Hindlimb muscle (tissue), 1 donor: Measurements from ENCODE around the gene IDH3B. TPM values are rescaled to one million over a fixed set of nuclear protein-coding genes. Genes with fewer than 3 reads are reported as not detected.
"Not testable (repeated sequence)": the region's sequence is repeated elsewhere in the genome, so short reads cannot be mapped to it uniquely, and the experiment has no call there.

Experiments used
- DNase-seq: peaks from one replicate; pipeline ENCODE4 v3.0.0-alpha.2; 2013
- polyA plus RNA-seq: library from polyadenylated mRNA; unstranded; fragments of 120-200 nt; gene quantifications from one replicate; pipeline ENCODE4 v1.2.1, GENCODE V29; 2013; ENCODE audit not compliant: insufficient read length

Gene IDH3B
- polyA plus RNA-seq, 1 donor, result 105 TPM

GRCh38 chr20:2694519-2694918 is 30.5 kb upstream of the IDH3B start:
- no peak for DNase-seq

GRCh38 chr20:2694008-2694471 is 30.0 kb upstream of the IDH3B start:
- DNase-seq, result peak; percentile 25

GRCh38 chr20:2693286-2694007 is 29.4 kb upstream of the IDH3B start:
- DNase-seq, result peak; percentile 40

GRCh38 chr20:2692886-2693285 is 28.9 kb upstream of the IDH3B start:
- DNase-seq, result no peak

GRCh38 chr20:2692036-2692885 is 28.2 kb upstream of the IDH3B start, which contains the start of gene EBF4:
TSS of gene EBF4 (plus strand) at chr20:2692780. CDS start at chr20:2693646, 866 bp downstream.
- peak; percentile 45 for DNase-seq

GRCh38 chr20:2691663-2692035 is 27.6 kb upstream of the IDH3B start:
- DNase-seq, result no peak

GRCh38 chr20:2691127-2691526 is 27.1 kb upstream of the IDH3B start:
- DNase-seq, result no peak

GRCh38 chr20:2690718-2691117 is 26.7 kb upstream of the IDH3B start:
- no peak for DNase-seq

GRCh38 chr20:2690213-2690612 is 26.2 kb upstream of the IDH3B start:
- DNase-seq, result no peak

- peak; percentile 15 for DNase-seq
Observed at GRCh38 chr20:2688041-2688591, 24.1 kb upstream of the IDH3B start.

GRCh38 chr20:2687514-2687913 is 23.5 kb upstream of the IDH3B start:
- no peak for DNase-seq

- not testable (repeated sequence) for DNase-seq
Observed at GRCh38 chr20:2684817-2685216, 20.8 kb upstream of the IDH3B start.

- DNase-seq, result not testable (repeated sequence)
Observed at GRCh38 chr20:2682040-2682439, 18.0 kb upstream of the IDH3B start.

- no peak for DNase-seq
Observed at GRCh38 chr20:2680046-2680445, 16.0 kb upstream of the IDH3B start.

- no peak for DNase-seq
Observed at GRCh38 chr20:2673453-2673852, 9.4 kb upstream of the IDH3B start.

GRCh38 chr20:2672446-2672845 is 8.4 kb upstream of the IDH3B start:
- no peak for DNase-seq

- DNase-seq, result no peak
Observed at GRCh38 chr20:2671977-2672376, 8.0 kb upstream of the IDH3B start.

GRCh38 chr20:2663364-2663886 is 591 bp downstream of the IDH3B start:
- no peak for DNase-seq

- no peak for DNase-seq
Observed at GRCh38 chr20:2659547-2659946, 4.5 kb downstream of the IDH3B start.

GRCh38 chr20:2658414-2659354 is 5.3 kb downstream of the IDH3B start:
- no peak for DNase-seq

GRCh38 chr20:2657674-2658073 is 6.3 kb downstream of the IDH3B start:
- no peak for DNase-seq

GRCh38 chr20:2657241-2657640 is 6.8 kb downstream of the IDH3B start:
- DNase-seq, result no peak
